SU-DHL-6 (cell line): ENCODE data around the gene BPIFB3.

Experiments used
- H2AFZ ChIP-seq: fragments of 200-600 bp; sonication (generic); 2 replicates; pipeline ENCODE4 v1.6.1; 2014; ENCODE audit warnings: low read depth, mild to moderate bottlenecking, moderate library complexity, mixed read lengths, antibody characterized with exemption, low read length; ENCODE audit not compliant: severe bottlenecking
- H3F3A ChIP-seq: fragments of 200-600 bp; shearing (Covaris generic); 2 replicates; pipeline ENCODE4 v1.6.0; 2016; ENCODE audit warnings: antibody characterized with exemption, mild to moderate bottlenecking; ENCODE audit not compliant: insufficient read depth
- H3K27ac ChIP-seq: fragments of 200-600 bp; sonication (generic); 2 replicates; pipeline ENCODE4 v1.5.1; 2016; ENCODE audit warnings: low read depth, mild to moderate bottlenecking, low read length, moderate library complexity, mixed read lengths
- H3K27me3 ChIP-seq: fragments of 200-600 bp; sonication (generic), shearing (Covaris generic); 2 replicates; pipeline ENCODE4 v1.6.0; 2014; ENCODE audit warnings: mild to moderate bottlenecking, low read length
- H3K36me3 ChIP-seq: fragments of 200-600 bp; sonication (generic); 2 replicates; pipeline ENCODE4 v1.6.1; 2014; ENCODE audit warnings: mild to moderate bottlenecking, low read length, mixed read lengths
- H3K4me2 ChIP-seq: fragments of 300-600, 200-600 bp; shearing (Covaris generic), sonication (generic); 2 replicates; pipeline ENCODE4 v1.6.0; 2014; ENCODE audit warnings: low read length, low read depth, mild to moderate bottlenecking; ENCODE audit not compliant: poor library complexity, severe bottlenecking
- H3K4me3 ChIP-seq: fragments of 200-600 bp; sonication (generic); 2 replicates; pipeline ENCODE4 v1.5.1; 2014; ENCODE audit warnings: antibody characterized with exemption, low read length, mild to moderate bottlenecking, mixed read lengths; ENCODE audit not compliant: insufficient read depth, poor library complexity, severe bottlenecking
- H3K79me2 ChIP-seq: fragments of 200-600 bp; sonication (generic); 2 replicates; pipeline ENCODE4 v1.6.1; 2014; ENCODE audit warnings: mild to moderate bottlenecking, low read length, moderate library complexity; ENCODE audit not compliant: insufficient read depth
- H3K9ac ChIP-seq: fragments of 200-600 bp; sonication (generic); 2 replicates; pipeline ENCODE4 v1.7.0; 2014; ENCODE audit warnings: mild to moderate bottlenecking, low read length
- H3K9me2 ChIP-seq: fragments of 200-600 bp; sonication (generic); replicated peaks from 2 replicates; pipeline ENCODE4 v1.6.1; 2014; ENCODE audit warnings: low read length; ENCODE audit not compliant: insufficient read depth
- H3K9me3 ChIP-seq: fragments of 200-600 bp; sonication (generic); 2 replicates; pipeline ENCODE4 v1.6.1; 2014; ENCODE audit warnings: low read length, mixed read lengths; ENCODE audit not compliant: insufficient read depth
- H4K20me1 ChIP-seq: fragments of 200-600 bp; sonication (generic); 2 replicates; pipeline ENCODE4 v1.6.1; 2014; ENCODE audit warnings: low read depth, mild to moderate bottlenecking, antibody characterized with exemption, low read length, moderate library complexity, mixed read lengths
- CTCF ChIP-seq: fragments of 200-600 bp; sonication (generic); IDR thresholded peaks from one replicate; pipeline ENCODE4 v1.5.1; 2017; ENCODE audit warnings: antibody characterized with exemption, mild to moderate bottlenecking, low read length, moderate library complexity; ENCODE audit not compliant: insufficient read depth, poor library complexity, severe bottlenecking
- EZH2phosphoT487 ChIP-seq: fragments of 200-600 bp; sonication (generic), shearing (Covaris generic); conservative IDR thresholded peaks from 2 replicates; pipeline ENCODE4 v1.6.1; 2018; ENCODE audit warnings: mild to moderate bottlenecking, antibody characterized with exemption, low read length, moderate library complexity, mixed read lengths

The BPIFB3 gene

GRCh38 chr20:33092361-33092760 is 38.7 kb downstream of the BPIFB3 start:
- no peaks in the 10 kb centered on the region for H3F3A ChIP-seq
- no peaks in the 10 kb centered on the region for H3K9me2 ChIP-seq
- H3K9me3 ChIP-seq = no peaks in the 10 kb centered on the region
- H3K4me2 ChIP-seq = no peak overlapping the region
- no peaks in the 10 kb centered on the region for H3K79me2 ChIP-seq
- H3K27ac ChIP-seq = no peak overlapping the region
- H4K20me1 ChIP-seq = no peaks in the 10 kb centered on the region
- H3K4me3 ChIP-seq = no peak overlapping the region
- no peak overlapping the region for H2AFZ ChIP-seq
- TF ChIP-seq CTCF = no peak
- no peak for TF ChIP-seq EZH2phosphoT487
- H3K9ac ChIP-seq = no peak overlapping the region
- H3K27me3 ChIP-seq = no peaks in the 10 kb centered on the region
- no peaks in the 10 kb centered on the region for H3K36me3 ChIP-seq

- Histone ChIP-seq H3K27me3 (no peaks in the 10 kb centered on the region), H3K4me2 (no peak overlapping the region), H4K20me1 (no peaks in the 10 kb centered on the region), H2AFZ (no peak overlapping the region), H3K9me3 (no peaks in the 10 kb centered on the region), H3K79me2 (no peaks in the 10 kb centered on the region), H3K4me3 (no peak overlapping the region), H3K9me2 (no peaks in the 10 kb centered on the region), H3K9ac (no peak overlapping the region), H3F3A (no peaks in the 10 kb centered on the region), H3K27ac (no peak overlapping the region), H3K36me3 (no peaks in the 10 kb centered on the region)
- no peak for TF ChIP-seq EZH2phosphoT487
- TF ChIP-seq CTCF = no peak
These were observed 39.4 kb downstream of the BPIFB3 start for GRCh38 chr20:33093074-33093473.

GRCh38 chr20:33093582-33093981 is 39.9 kb downstream of the BPIFB3 start:
- TF ChIP-seq EZH2phosphoT487 = no peak
- no peak for TF ChIP-seq CTCF

More at GRCh38 chr20:33093582-33093981, 39.9 kb downstream of the BPIFB3 start:
- H2AFZ ChIP-seq = no peak overlapping the region
- H3K9me3 ChIP-seq = no peaks in the 10 kb centered on the region
- H3K27ac ChIP-seq = no peak overlapping the region
- no peaks in the 10 kb centered on the region for H3K36me3 ChIP-seq
- H3K9ac ChIP-seq = no peak overlapping the region
- no peak overlapping the region for H3K4me2 ChIP-seq
- no peak overlapping the region for H3K4me3 ChIP-seq
- H4K20me1 ChIP-seq = no peaks in the 10 kb centered on the region
- no peaks in the 10 kb centered on the region for H3K79me2 ChIP-seq
- H3K27me3 ChIP-seq = no peaks in the 10 kb centered on the region
- H3F3A ChIP-seq = no peaks in the 10 kb centered on the region
- no peaks in the 10 kb centered on the region for H3K9me2 ChIP-seq
